T-helper 1 cell treated with Interleukin-12 subunit alpha and Interleukin-12 subunit beta and Interleukin-4 antibody, amounts not matched to agents 30 μg/mL and 1 μg/mL, for 36 hours (primary cell): ENCODE data around the gene PID1.

Experiments used
- H3K27ac Mint-ChIP-seq: one replicate; pipeline ENCODE4 v1.8.0; 2021; ENCODE audit warnings: mild to moderate bottlenecking, mixed read lengths
- H3K27me3 Mint-ChIP-seq: one replicate; pipeline ENCODE4 v1.8.0; 2021; ENCODE audit warnings: low read depth, mixed read lengths
- H3K36me3 Mint-ChIP-seq: one replicate; pipeline ENCODE4 v1.8.0; 2021; ENCODE audit warnings: low read depth, mixed read lengths
- H3K4me1 Mint-ChIP-seq: one replicate; pipeline ENCODE4 v1.8.0; 2021; ENCODE audit warnings: low read depth, mixed read lengths
- H3K4me3 Mint-ChIP-seq: one replicate; pipeline ENCODE4 v1.8.0; 2021; ENCODE audit warnings: mild to moderate bottlenecking, moderate library complexity, mixed read lengths
- H3K9me3 Mint-ChIP-seq: one replicate; pipeline ENCODE4 v1.8.0; 2021; ENCODE audit warnings: mixed read lengths

The PID1 gene

GRCh38 chr2:229118927-229119326 lies 152.2 kb downstream of the PID1 start:
- H3K27me3 Mint-ChIP-seq: no peaks in the 10 kb centered on the region
- H3K4me1 Mint-ChIP-seq: no peaks in the 10 kb centered on the region
- no peak overlapping the region for H3K4me3 Mint-ChIP-seq
- no peak overlapping the region for H3K27ac Mint-ChIP-seq
- no peaks in the 10 kb centered on the region for H3K9me3 Mint-ChIP-seq
- no peaks in the 10 kb centered on the region for H3K36me3 Mint-ChIP-seq

GRCh38 chr2:229118336-229118735 lies 152.8 kb downstream of the PID1 start:
- Mint-ChIP-seq H3K4me1 (no peaks in the 10 kb centered on the region), H3K27ac (no peak overlapping the region), H3K9me3 (no peaks in the 10 kb centered on the region), H3K4me3 (no peak overlapping the region), H3K36me3 (no peaks in the 10 kb centered on the region), H3K27me3 (no peaks in the 10 kb centered on the region)

- Mint-ChIP-seq H3K4me1 (no peaks in the 10 kb centered on the region), H3K36me3 (no peaks in the 10 kb centered on the region), H3K4me3 (no peak overlapping the region), H3K9me3 (no peaks in the 10 kb centered on the region), H3K27ac (no peak overlapping the region), H3K27me3 (no peaks in the 10 kb centered on the region)
Measured at GRCh38 chr2:229111744-229112143, 159.3 kb downstream of the PID1 start.

GRCh38 chr2:229109195-229109594 lies 161.9 kb downstream of the PID1 start:
- Mint-ChIP-seq H3K36me3 (no peaks in the 10 kb centered on the region), H3K27ac (no peak overlapping the region), H3K4me1 (no peaks in the 10 kb centered on the region), H3K9me3 (peaks cover 3% of the 10 kb centered on the region), H3K27me3 (no peaks in the 10 kb centered on the region), H3K4me3 (no peak overlapping the region)

GRCh38 chr2:229107601-229108000 lies 163.5 kb downstream of the PID1 start:
- no peak overlapping the region for H3K4me3 Mint-ChIP-seq
- no peak overlapping the region for H3K27ac Mint-ChIP-seq
- H3K27me3 Mint-ChIP-seq: no peaks in the 10 kb centered on the region
- no peaks in the 10 kb centered on the region for H3K36me3 Mint-ChIP-seq
- no peaks in the 10 kb centered on the region for H3K4me1 Mint-ChIP-seq
- H3K9me3 Mint-ChIP-seq: peaks cover 3% of the 10 kb centered on the region

GRCh38 chr2:229104974-229105387 lies 166.1 kb downstream of the PID1 start:
- no peak overlapping the region for H3K27ac Mint-ChIP-seq

GRCh38 chr2:229104025-229104424 lies 167.1 kb downstream of the PID1 start:
- H3K4me3 Mint-ChIP-seq: no peak overlapping the region

More at GRCh38 chr2:229104974-229105387, 166.1 kb downstream of the PID1 start:
- Mint-ChIP-seq H3K9me3 (peaks cover 3% of the 10 kb centered on the region), H3K36me3 (no peaks in the 10 kb centered on the region), H3K4me1 (no peaks in the 10 kb centered on the region), H3K4me3 (no peak overlapping the region), H3K27me3 (no peaks in the 10 kb centered on the region)

GRCh38 chr2:229101314-229101713 lies 169.8 kb downstream of the PID1 start:
- H3K36me3 Mint-ChIP-seq: no peaks in the 10 kb centered on the region
- H3K4me1 Mint-ChIP-seq: no peaks in the 10 kb centered on the region
- no peak overlapping the region for H3K27ac Mint-ChIP-seq
- no peaks in the 10 kb centered on the region for H3K27me3 Mint-ChIP-seq
- H3K4me3 Mint-ChIP-seq: no peak overlapping the region
- H3K9me3 Mint-ChIP-seq: peaks cover 3% of the 10 kb centered on the region

More at GRCh38 chr2:229104025-229104424, 167.1 kb downstream of the PID1 start:
- peaks cover 3% of the 10 kb centered on the region for H3K9me3 Mint-ChIP-seq
- H3K27me3 Mint-ChIP-seq: no peaks in the 10 kb centered on the region
- H3K27ac Mint-ChIP-seq: no peak overlapping the region
- H3K4me1 Mint-ChIP-seq: no peaks in the 10 kb centered on the region
- no peaks in the 10 kb centered on the region for H3K36me3 Mint-ChIP-seq

- Mint-ChIP-seq H3K27me3 (no peaks in the 10 kb centered on the region), H3K4me1 (no peaks in the 10 kb centered on the region), H3K4me3 (no peak overlapping the region), H3K27ac (no peak overlapping the region), H3K36me3 (no peaks in the 10 kb centered on the region), H3K9me3 (no peaks in the 10 kb centered on the region)
Measured at GRCh38 chr2:229099231-229099630, 171.9 kb downstream of the PID1 start.

GRCh38 chr2:229098801-229099200 lies 172.3 kb downstream of the PID1 start:
- Mint-ChIP-seq H3K27ac (no peak overlapping the region), H3K27me3 (no peaks in the 10 kb centered on the region), H3K4me3 (no peak overlapping the region), H3K36me3 (no peaks in the 10 kb centered on the region), H3K9me3 (no peaks in the 10 kb centered on the region), H3K4me1 (no peaks in the 10 kb centered on the region)

GRCh38 chr2:229096409-229097066 lies 174.5 kb downstream of the PID1 start:
- H3K4me3 Mint-ChIP-seq: no peak overlapping the region
- H3K9me3 Mint-ChIP-seq: peaks cover 4% of the 10 kb centered on the region
- no peak overlapping the region for H3K27ac Mint-ChIP-seq
- H3K4me1 Mint-ChIP-seq: no peaks in the 10 kb centered on the region
- H3K27me3 Mint-ChIP-seq: no peaks in the 10 kb centered on the region
- H3K36me3 Mint-ChIP-seq: no peaks in the 10 kb centered on the region

GRCh38 chr2:229095472-229095871 lies 175.6 kb downstream of the PID1 start:
- Mint-ChIP-seq H3K4me3 (no peak overlapping the region), H3K27ac (no peak overlapping the region), H3K36me3 (no peaks in the 10 kb centered on the region), H3K9me3 (peaks cover 4% of the 10 kb centered on the region), H3K4me1 (no peaks in the 10 kb centered on the region), H3K27me3 (no peaks in the 10 kb centered on the region)

GRCh38 chr2:229090225-229090624 lies 180.9 kb downstream of the PID1 start:
- Mint-ChIP-seq H3K9me3 (peaks cover 4% of the 10 kb centered on the region), H3K27me3 (no peaks in the 10 kb centered on the region), H3K4me3 (no peak overlapping the region), H3K27ac (no peak overlapping the region), H3K36me3 (no peaks in the 10 kb centered on the region), H3K4me1 (no peaks in the 10 kb centered on the region)

GRCh38 chr2:229089776-229090175 lies 181.3 kb downstream of the PID1 start:
- Mint-ChIP-seq H3K27me3 (no peaks in the 10 kb centered on the region), H3K4me3 (no peak overlapping the region), H3K36me3 (no peaks in the 10 kb centered on the region), H3K4me1 (no peaks in the 10 kb centered on the region), H3K27ac (no peak overlapping the region), H3K9me3 (peaks cover 4% of the 10 kb centered on the region)

GRCh38 chr2:229088966-229089700 lies 182.0 kb downstream of the PID1 start:
- no peaks in the 10 kb centered on the region for H3K27me3 Mint-ChIP-seq
- H3K4me3 Mint-ChIP-seq: no peak overlapping the region
- peaks cover 4% of the 10 kb centered on the region for H3K9me3 Mint-ChIP-seq
- no peaks in the 10 kb centered on the region for H3K36me3 Mint-ChIP-seq
- no peak overlapping the region for H3K27ac Mint-ChIP-seq
- H3K4me1 Mint-ChIP-seq: no peaks in the 10 kb centered on the region
